ENCODE data around the gene GFY.
"Not testable (repeated sequence)": the region's sequence is repeated elsewhere in the genome, so short reads cannot be mapped to it uniquely, and the experiment has no call there.

The GFY gene

GRCh38 chr19:49430172-49430677 lies 5.0 kb downstream of the GFY start:
- DNase-seq: no peak

- DNase-seq: peak; percentile 61
Observed at GRCh38 chr19:49430678-49431329, 5.6 kb downstream of the GFY start.

- DNase-seq: peak; percentile 38
Observed at GRCh38 chr19:49431330-49431749, 6.2 kb downstream of the GFY start.

DNA sequence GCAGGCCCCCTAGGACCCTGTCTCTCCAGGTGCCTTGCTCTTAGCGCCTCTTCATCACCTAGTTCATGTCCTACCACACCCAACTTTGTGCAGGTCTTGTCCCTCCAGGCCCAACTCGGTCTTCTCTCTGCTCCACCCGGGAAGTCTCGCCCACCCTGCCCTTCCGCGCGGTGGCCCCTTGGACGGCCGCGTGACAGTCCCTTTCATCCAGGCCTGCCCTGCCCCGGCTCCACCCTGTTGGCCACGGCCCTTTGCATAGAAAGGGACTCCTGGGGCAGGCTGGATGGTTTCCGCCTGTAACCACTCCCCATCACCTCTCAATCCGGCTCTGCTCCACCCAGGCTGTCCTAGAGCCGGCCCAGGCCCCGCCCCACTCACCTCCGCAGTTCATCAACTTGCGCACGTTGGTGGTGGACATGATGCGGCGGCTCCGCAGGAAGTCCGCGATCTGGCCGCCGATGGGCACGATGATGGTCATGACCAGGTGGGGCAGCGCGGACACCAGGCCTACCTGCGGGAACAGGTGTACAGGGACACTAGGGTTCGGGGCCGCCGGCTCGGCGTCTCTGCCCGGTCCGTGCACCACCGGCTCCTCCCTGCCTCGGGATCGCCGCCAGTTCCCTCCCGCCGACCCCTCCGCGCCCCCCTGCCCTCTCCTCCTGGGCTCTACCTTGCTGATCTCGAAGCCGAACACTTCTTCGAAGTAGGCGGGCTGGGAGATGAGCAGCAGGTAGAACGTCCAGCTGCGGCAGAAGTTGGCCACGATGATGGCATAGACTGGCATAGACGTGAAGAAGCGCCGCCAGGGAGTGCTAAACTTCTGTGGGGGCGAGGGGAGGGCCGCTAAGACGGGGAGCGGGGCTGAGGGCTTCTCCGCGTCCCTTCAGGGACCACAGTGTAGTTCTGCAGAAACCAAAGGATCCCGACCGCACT lies 7.2 kb downstream of the GFY start:
- peak; percentile 57 for DNase-seq

DNA sequence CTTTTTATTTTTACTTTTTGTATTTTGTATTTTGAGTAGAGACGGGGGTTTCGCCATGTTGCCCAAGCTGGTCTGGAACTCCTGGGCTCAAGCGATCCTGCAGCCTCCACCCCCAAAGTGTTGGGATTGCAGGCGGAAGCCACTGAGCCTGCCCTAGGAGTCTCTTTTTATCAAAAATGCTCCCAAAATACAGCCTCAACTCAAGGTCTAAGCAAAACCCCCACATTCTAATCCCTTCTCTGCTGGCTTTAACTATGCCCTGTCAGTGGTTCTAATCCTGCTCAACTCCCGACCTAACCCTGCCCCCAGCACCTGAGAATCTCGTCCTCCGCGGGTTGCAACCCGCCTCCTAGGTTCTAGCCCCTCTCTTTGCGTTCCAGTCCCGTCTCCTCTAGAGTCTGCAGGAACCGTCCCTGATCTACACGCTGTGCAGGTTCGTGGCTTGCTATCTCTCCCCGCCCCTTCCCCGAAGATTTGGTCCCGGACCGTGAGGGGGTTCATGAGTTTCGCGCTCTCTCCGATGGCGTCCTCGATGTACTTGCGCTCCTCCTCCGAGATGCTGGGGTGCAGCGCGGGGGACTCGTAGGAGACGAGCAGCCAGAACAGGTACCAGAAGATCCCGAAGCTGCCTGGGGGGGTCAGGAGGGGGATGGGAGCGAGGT lies 8.2 kb downstream of the GFY start:
- DNase-seq: no peak

DNA sequence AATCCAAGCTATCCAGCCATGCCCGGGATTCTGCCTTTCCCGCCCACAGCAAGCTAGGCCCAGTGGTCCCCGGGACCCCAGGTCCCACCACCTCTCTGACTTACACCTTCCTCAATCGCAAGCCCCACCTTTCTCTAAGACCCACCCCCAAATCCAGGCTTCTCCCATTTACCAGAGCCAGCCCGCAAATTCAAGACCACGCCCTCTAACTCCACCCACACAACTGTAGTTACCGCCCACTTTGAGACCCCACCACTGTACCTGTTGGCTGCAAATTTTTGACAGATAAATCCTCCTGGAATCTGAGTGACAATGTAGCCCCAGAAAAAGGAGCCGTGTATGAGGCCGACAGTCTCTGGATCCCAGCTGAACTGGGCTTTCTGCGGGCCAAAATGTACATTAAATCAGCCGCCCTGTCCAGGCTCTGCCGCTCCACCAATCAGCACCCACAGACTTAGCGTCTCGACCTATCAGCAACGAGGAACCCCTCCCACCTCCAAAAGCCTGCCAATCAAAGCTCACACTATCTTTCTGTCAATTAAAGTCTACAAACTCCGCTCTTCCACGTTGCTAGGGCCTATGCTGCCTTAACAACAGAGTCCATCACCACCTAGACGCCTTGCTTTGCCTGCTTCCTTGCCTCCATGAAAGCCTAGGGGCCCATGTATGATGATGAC lies 9.9 kb downstream of the GFY start:
- no peak for DNase-seq

DNA sequence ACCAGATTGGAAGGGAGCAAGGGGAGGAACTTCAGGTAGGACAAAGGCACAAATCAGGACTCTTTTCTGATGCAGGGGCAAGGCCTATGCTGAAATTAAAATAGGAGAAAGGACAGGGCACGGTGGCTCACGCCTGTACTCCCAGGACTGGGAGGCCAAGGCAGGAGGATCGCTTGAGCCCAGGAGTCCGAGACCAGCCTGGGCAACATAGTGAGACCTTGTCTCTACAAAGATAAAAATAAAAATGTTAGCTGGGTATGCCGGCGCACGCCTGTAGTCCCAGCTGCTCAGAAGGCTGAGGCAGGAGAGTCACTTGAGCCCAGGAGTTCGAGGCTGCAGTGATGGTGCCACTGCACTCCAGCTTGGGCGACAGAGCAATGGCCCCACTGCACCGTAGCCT lies 10.5 kb downstream of the GFY start:
- no peak for DNase-seq

DNA sequence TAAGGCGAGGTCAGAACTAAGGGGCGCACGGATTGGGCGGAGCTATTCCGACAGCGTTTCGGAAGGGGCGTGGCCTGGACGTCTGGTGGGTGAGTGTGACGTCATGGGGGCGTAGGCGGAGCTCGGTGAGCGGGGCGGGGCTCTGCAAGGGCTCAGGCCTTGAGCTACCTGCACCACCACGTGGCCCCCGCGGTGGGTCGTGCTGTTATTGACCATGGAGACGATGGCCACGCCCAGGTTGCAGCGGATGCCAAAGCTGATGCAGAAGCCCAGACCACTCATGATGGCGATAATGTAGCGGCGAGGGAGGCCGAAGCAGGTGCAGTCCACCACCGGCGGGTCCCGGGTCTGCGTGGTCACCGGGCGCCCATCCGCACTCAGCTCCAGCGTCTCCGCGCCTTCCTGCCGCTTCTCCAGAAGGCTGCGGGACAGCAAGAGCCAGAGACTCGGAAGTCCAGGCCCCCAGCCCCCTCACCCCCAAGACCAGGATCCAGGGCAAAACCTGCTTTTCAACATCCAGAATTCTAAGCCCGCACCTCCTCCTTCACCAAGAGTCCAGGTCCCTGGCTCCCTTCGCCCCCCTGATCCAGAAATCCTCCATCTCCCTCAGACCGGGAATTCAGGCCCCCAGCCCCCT lies 11.3 kb downstream of the GFY start:
- DNase-seq: peak; percentile 79

- no peak for DNase-seq
Observed at GRCh38 chr19:49437231-49437630, 12.0 kb downstream of the GFY start.

- DNase-seq: no peak
Observed at GRCh38 chr19:49438261-49438660, 13.1 kb downstream of the GFY start.

DNA sequence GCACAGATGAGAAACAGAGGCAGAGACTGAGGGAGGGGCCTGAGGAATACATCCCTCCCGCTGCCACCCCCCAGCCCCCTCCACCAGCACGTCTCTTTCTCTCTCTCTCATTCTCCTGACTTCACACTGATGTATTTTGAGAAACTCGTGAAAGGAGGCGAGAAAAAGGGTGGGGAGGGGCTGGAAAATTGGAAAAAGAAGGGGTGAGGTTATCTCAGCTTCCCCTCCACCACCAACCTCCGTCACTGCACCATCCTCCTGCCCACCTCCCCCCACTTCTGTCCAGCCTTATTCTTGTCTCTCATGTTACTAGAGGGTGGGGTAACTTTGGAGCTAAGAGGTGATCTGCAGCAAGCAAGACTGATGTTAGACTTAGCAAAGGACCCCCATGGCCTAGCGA lies 14.6 kb downstream of the GFY start:
- DNase-seq: no peak

DNA sequence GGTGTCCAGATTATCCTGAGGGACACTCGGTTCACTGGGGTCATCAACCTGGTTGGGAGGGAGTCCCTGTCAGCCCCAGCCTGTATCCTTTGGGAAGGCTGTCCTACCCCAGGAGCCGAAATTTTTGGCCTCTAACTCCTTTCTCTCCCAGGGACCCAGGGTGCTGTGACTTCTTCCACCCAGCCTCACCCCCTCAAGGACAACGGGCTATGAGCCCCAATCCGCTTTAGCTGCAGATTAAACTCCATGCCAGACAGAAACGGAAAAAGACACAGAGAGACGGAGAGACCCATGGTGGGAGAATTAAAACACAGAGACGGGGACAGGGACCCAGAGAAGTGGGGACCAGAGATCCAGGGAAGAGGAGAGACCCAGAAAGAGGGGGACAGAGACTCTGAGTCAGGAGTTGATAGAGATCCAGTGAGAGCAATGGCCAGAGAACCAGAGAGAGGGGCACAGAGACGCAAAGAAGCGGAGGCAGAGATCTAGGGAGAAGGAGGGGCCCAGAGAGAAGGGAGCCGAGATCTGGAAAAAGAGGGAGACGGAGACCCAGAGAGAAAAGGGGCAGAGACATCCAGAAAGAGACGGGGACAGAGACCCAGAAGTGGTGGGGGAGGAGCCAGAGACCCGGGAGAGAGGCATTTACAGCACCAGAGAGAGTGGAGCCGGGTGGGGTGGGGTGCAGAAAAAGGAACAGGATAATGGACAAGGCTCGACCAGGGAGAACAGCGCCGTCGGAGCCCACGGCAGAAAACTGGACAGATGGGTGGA lies 15.4 kb downstream of the GFY start:
- DNase-seq: no peak

GRCh38 chr19:49441210-49441959 lies 16.2 kb downstream of the GFY start, which contains the start of gene SLC17A7:
Gene SLC17A7, minus strand, starts transcription at chr19:49441527. Its CDS starts 148 bp downstream, at chr19:49441379.
- peak; percentile 60 for DNase-seq

- no peak for DNase-seq
Observed at GRCh38 chr19:49441960-49442350, 16.8 kb downstream of the GFY start.

GRCh38 chr19:49442354-49442753 lies 17.2 kb downstream of the GFY start:
- peak; percentile 47 for DNase-seq

DNA sequence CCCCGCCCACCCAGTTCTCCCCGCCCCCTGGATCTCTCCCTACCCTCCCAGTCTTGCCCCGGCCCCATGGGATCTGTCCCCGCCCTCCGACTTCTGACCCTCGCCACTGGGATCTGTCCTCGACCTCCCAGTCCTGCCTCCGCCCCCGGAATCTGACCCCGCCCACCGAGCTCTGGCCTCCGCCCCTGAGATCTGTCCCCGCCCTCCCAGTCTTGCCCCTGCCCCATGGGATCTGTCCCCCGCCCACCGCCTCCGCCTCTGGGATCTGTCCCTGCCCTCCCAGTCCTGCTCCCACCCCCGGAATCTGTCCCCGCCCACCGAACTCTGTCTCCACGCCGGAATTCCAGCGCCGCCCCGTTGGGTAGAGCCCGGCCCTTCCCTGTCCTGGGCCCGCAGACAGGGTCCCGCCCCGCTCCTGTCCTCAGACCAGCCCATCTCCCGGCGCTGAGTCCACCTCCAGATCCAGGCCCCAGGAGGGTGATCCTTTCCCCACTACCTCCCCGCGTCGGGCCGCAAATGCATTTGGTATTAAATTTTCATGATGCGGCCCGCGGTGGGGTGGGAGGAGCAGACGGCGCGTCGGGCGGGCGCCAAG lies 17.7 kb downstream of the GFY start:
- peak; percentile 81 for DNase-seq

GRCh38 chr19:49443366-49444099 lies 18.3 kb downstream of the GFY start:
- DNase-seq: peak; percentile 95

DNA sequence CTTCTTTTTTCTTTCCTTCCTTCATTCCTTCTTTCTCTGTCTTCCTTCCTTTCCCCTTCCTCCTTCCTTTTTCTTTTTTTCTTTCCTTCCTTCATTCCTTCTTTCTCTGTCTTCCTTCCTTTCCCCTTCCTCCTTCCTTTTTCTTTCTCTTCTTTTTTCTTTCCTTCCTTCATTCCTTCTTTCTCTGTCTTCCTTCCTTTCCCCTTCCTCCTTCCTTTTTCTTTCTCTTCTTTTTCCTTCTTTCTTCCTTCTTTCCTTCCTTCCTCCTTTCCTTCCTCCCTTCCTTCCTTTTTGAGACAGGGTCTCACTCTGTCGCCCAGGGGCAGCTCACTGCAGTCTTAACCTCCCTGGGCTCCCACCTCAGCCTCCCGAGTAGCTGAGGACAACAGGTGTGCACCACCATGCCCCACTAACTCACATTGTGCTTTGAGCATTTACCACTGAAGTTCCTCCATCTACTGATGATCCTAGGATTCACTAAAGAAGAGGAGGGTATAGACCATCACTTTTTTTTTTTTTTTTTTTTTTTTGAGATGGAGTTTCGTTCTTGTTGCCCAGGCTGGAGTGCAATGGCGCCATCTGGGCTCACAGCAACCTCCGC lies 19.0 kb downstream of the GFY start:
- DNase-seq: not testable (repeated sequence)

- no peak for DNase-seq
Observed at GRCh38 chr19:49445997-49446396, 20.8 kb downstream of the GFY start.

Measured in stimulated activated CD4-positive, alpha-beta T cell treated with anti-CD3 and anti-CD28 coated beads, Interleukin-15, amount 100 ng/mL, for 24 hours (primary cell).